Fibroblast of lung (primary cell): ENCODE data around the gene BYSL.

Experiments used
- CTCF ChIP-seq, 2 donors: IDR thresholded peaks in 1 of 2; conservative IDR thresholded peaks in 1 of 2; 1 replicate in 1 of 2; 2 replicates in 1 of 2; pipeline ENCODE4 v1.5.1; 2011 to 2012; ENCODE audit warnings: low read length in 2 of 2, control low read depth in 1 of 2, inconsistent platforms in 1 of 2, low read depth in 1 of 2, mild to moderate bottlenecking in 1 of 2
- EZH2 ChIP-seq: IDR thresholded peaks from 2 replicates; pipeline ENCODE4 v1.5.1; 2012; ENCODE audit warnings: low read length, control low read depth, mild to moderate bottlenecking; ENCODE audit errors: missing control alignments

DNA sequence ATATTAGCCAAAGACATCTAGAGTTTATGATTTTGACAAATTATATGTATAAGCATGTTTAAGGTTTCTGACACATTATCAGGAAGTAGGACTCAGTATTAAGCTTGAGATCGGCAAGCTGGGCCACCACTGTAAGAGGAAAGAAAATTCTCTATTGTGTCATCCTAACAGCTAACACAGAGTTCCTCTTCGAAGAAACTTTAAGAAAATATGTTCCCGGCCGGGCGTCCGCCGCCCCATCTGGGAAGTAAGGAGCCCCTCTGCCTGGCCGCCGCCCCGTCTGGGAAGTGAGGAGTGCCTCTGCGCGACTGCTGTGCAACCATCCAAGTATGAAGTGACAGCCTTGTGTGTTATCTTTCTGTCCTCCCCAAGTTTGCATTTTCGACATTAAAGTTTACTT is 49.2 kb upstream of the BYSL start:
- TF ChIP-seq CTCF (conservative IDR thresholded peaks at IDR 0.05 in 1 of 2, IDR thresholded peaks at IDR 0.05 in 1 of 2; ENCODE audit: low read depth in 1 of 2, low read length in 2 of 2), result no peak
- TF ChIP-seq EZH2, result no peak
